ENCODE data around the gene RIMBP2.

The RIMBP2 gene

DNA sequence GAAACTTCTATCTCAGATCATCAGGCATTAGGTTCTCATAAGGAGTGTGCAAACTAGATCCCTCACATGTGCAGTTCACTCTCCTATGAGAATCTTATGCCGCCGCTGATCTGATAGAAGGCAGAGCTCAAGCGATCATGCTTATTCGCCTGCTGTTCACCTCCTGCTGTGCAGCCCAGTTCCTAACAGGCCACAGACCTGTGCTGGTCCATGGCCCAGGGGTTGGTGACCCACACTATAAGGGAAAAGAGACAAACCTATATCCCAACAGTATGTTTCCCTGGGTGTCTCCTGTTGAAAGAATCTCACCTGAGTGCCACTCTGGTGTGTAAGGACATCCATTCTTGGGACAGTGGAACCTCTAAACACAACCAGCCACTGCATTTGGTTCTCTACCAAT lies 186.3 kb downstream of the RIMBP2 start:
- no peak for DNase-seq

GRCh38 chr12:130527239-130527638 lies 188.9 kb downstream of the RIMBP2 start:
- no peak for DNase-seq

GRCh38 chr12:130526813-130527212 lies 189.3 kb downstream of the RIMBP2 start:
- DNase-seq = peak; percentile 11

DNA sequence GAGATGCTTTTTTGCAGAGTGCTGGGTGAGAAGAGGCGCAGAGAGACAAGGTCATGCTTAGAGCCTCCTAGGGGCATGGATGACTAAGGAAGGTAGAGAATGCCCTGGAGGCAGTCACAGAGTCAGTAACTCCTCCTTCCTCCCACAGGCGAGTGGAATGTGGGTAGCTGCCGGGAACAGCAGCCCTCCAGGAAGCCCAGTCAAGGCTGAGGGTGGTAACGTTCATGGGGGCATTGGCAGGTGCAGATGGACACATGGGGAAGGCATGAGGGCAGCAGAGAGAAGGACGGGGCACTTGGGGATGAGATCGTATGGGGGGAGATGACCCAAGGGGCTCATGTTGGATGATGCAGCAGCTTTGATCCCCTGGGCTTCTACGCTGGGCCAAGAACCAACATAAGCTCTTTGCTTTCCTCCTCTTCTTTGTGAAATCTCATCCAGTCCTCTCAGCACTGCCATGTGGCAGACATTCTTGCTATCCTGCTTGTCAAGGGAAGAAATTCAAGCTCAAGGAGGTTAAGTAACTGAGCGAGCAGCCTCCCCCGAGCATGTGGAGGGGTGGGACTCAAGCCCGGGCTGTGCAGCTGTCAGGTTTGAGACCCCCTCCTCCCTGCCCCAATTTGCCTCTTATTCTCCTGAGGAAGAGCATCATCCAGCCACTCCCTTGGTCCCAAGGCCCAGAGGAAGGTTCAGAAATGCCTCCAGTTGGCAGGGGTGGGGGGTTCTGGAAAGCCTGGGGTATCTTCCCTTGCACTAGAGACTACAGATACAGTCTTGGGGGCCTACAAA lies 190.5 kb downstream of the RIMBP2 start:
- DNase-seq = no peak

GRCh38 chr12:130524759-130525158 lies 191.3 kb downstream of the RIMBP2 start:
- no peak for DNase-seq

- no peak for DNase-seq
Observed at GRCh38 chr12:130523863-130524614, 192.1 kb downstream of the RIMBP2 start.

GRCh38 chr12:130523208-130523607 lies 192.9 kb downstream of the RIMBP2 start:
- no peak for DNase-seq

- DNase-seq = no peak
Observed at GRCh38 chr12:130522244-130522834, 193.8 kb downstream of the RIMBP2 start.

DNA sequence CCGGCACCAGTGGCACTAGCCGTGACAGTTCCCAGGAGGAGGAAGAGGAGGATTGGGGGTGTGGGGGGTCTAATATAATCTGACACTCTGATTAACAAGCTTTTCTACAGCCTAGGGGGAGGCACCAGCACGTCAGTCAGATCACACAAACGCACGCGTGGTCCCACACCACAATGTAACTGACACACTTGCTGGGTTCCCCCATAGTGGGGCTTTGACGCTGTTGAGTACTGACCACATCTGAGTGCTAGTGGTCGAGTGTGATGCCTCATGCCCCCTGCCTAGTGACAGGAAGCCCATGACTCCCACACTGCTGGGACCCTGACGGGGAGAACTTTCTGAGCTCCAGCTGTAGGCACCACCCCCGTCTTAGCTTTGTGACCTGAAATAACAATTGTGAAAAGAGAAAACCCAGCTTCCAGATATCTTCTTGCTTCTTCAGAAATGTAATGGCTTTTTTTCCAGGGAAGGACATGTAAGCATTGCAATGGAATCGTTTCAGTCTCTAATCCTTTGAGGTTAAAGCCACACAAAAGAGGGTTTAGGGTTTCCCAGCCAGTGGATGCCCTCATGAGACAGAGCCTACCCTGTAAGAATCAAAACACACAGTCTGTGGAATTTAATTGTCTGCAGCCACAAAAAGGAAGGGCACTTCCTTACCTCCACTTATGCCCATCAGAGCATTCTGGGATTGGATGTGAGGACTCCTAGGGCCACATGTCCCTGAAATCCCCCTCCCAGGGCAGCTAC lies 194.5 kb downstream of the RIMBP2 start:
- no peak for DNase-seq

DNA sequence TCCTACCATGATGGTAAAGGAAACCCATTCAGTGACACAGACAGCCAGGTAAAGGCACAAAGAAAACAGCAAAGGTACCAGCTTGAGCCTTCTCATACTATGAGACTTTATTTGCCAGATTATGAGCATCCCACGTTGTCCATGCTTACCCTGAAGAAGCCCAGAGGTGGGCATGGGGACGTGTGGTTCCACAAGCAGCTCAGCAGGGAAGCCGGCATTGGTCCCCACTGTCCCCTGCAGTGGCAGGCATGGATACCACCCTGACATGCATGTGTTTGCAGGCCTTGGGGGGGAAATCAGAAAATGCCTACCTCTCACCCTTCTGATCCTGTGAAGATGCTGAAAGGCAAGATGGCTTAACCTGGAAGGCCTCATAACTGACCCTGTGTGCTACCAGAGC lies 195.3 kb downstream of the RIMBP2 start:
- no peak for DNase-seq

DNA sequence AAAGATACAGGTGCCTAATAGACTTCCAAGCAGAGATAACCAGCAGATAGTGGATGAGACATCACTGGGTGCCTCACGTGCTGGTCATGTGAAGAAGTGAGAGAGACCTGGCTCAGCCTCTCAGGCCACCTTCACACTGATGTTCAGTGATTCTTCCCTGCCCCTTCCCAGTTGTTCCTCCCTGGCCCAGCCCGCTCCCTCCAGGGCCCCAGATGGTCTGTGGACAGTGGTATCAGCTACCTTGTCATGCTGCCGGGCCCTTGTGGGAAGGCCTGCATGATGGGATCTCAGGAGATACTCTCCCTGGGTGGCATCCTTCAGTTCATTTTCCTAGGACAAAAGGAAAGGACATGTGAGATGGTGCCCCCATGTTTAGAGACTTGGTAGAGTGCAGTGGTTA lies 198.5 kb downstream of the RIMBP2 start:
- DNase-seq = no peak

- no peak for DNase-seq
Observed at GRCh38 chr12:130514149-130514551, 201.9 kb downstream of the RIMBP2 start.

GRCh38 chr12:130513556-130513955 lies 202.5 kb downstream of the RIMBP2 start:
- no peak for DNase-seq

GRCh38 chr12:130511285-130511684 lies 204.8 kb downstream of the RIMBP2 start:
- no peak for DNase-seq

DNA sequence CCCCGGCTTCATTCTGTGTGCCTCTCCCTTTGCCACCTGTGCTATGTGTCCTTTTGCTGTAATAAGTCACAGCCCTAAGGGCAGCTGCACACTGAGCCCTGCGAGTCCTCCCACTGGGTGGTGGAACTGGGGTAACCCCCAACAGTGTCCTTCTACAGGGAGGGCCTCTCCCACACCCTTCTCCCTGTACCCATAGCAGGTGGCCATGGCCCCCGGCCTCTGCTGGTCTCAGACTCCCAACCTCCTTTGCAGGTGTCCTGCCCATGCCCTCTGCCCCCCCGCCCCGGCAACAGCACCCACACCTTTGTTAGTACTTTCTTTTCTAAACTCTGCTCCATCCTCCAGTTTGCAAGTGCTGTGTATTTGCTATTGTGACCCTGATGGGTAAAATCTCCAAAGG lies 206.6 kb downstream of the RIMBP2 start:
- DNase-seq = no peak

- DNase-seq = no peak
Observed at GRCh38 chr12:130508847-130509246, 207.3 kb downstream of the RIMBP2 start.

- DNase-seq = no peak
Observed at GRCh38 chr12:130508318-130508717, 207.8 kb downstream of the RIMBP2 start.

DNA sequence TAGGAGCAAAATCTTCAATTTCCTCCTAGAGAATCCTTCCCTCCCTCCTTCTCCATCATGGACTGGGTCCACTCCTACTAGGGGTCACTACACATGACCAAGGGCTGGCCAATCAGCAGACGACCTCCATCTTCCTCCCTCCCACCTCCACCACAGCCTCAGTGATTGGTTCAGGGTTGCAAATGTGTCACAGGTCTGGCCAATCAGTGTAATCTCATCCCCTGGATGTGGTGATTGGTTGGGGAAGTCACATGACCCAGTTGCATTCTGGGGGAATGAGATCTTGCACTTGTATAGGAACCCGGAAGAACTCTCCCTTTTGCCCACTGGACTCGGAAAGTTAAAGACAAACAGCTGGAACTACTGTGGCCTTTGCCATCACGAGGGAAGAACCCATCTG lies 209.3 kb downstream of the RIMBP2 start:
- DNase-seq = no peak

- DNase-seq = no peak
Observed at GRCh38 chr12:130504840-130505175, 211.3 kb downstream of the RIMBP2 start.

DNA sequence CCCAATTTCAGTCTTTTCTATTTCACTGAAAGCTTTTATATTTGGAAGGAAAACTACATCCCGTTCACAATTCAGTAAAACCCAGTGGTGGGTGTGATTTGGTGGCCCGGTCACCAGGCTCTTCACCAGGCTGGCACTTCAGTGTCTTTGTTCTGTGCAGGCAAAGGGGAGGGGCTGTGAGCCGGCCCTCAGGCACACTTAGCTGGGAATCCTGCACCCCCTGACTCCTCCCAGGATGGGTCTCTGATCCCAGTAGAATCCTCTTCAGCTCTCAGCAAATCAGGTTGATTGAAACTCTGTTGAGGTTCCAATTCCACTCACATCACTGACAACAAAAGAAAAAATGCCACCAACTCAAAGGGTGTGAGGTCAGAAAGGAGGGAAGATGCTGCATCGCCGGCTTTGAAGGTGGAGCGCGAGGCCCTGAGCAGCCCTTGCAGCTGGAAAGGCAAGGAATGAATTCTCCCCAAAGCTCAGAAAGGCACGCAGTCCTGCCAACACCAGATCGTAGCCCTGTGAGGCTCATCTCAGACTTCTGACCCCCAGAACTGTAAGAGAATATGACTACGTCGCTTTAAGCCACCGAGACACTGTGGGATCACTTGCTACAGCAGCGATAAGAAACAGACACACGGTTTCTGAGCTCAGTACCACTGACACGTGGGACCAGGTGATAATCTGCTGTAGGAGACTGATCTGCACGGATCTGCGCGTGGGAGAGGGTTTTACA lies 211.8 kb downstream of the RIMBP2 start:
- no peak for DNase-seq

- DNase-seq = no peak
Observed at GRCh38 chr12:130501821-130502220, 214.3 kb downstream of the RIMBP2 start.

DNA sequence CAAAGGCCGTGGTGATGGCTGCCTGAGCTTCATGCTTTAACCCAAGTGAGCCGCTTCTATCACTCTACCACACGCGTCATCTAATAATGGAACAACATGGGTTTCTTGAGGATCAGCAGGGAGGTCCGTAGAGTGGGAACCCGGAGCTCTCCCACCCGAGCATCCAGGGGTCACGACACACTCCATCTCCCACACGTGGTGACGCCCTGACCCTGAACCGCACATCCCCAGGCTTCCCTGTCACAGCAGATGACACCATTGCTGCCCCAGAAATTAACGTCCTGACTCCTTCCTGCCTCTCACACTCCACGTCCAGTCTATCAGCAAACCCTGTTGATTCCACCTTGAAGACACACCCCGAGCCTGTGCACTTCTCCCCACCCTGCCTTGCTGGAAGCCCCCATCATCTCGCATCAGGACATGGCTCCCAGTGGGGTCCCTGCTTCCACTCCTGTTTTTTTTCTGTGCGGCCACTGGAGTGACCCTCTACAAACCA lies 215.2 kb downstream of the RIMBP2 start:
- no peak for DNase-seq
